Small intestine (tissue), 7 donors: ENCODE data around the gene RAB31. TPM values are rescaled to one million over a fixed set of nuclear protein-coding genes. Genes with fewer than 3 reads are reported as not detected.

Experiments used
- DNase-seq, 2 donors: peaks; one replicate each; pipeline versions ENCODE4 v3.0.0 to v3.0.0-alpha.2; 2013
- FAIRE-seq: peaks from 2 replicates; lab custom pipeline; 2012; peaks lifted over from hg19 to GRCh38; lab: Jason Lieb, UNC
- H3K27ac ChIP-seq, 3 donors: one replicate each; pipeline ENCODE4 v1.5.1; 2013; ENCODE audit warnings: low read length in 2 of 3, mild to moderate bottlenecking in 2 of 3, control low read depth in 1 of 3, inconsistent platforms in 1 of 3, low read depth in 1 of 3, moderate library complexity in 1 of 3
- H3K27me3 ChIP-seq, 3 donors: one replicate each; pipeline ENCODE4 v1.6.1; 2013; ENCODE audit warnings: low read length in 3 of 3, inconsistent platforms in 1 of 3; ENCODE audit not compliant: control insufficient read depth in 3 of 3, insufficient read depth in 3 of 3
- H3K36me3 ChIP-seq, 3 donors: one replicate each; pipeline ENCODE4 v1.6.1; 2013; ENCODE audit warnings: low read length in 3 of 3, inconsistent platforms in 1 of 3, low read depth in 1 of 3, mild to moderate bottlenecking in 1 of 3, moderate library complexity in 1 of 3; ENCODE audit not compliant: control insufficient read depth in 3 of 3, insufficient read depth in 2 of 3
- H3K4me1 ChIP-seq, 3 donors: one replicate each; pipeline ENCODE4 v1.6.1; 2013; ENCODE audit warnings: low read length in 2 of 3, inconsistent platforms in 1 of 3, low read depth in 1 of 3, mild to moderate bottlenecking in 1 of 3, moderate library complexity in 1 of 3; ENCODE audit not compliant: control insufficient read depth in 3 of 3, insufficient read depth in 2 of 3
- H3K4me3 ChIP-seq, 3 donors: one replicate each; pipeline ENCODE4 v1.5.1; 2013; ENCODE audit warnings: low read length in 3 of 3, control low read depth in 1 of 3, inconsistent platforms in 1 of 3, low read depth in 1 of 3, mild to moderate bottlenecking in 1 of 3, moderate library complexity in 1 of 3
- H3K9me3 ChIP-seq, 2 donors: one replicate each; pipeline ENCODE4 v1.6.1; 2013; ENCODE audit warnings: low read depth in 1 of 2, low read length in 1 of 2; ENCODE audit not compliant: control insufficient read depth in 2 of 2, insufficient read depth in 1 of 2
- whole genome bisulfite sequencing, 3 donors: extraction: QIAGEN DNeasy Blood & Tissue Kit; methylation state at CpG; one replicate each; pipeline ENCODE4 v1.1.7; 2013; 5-methylcytosine and 5-hydroxymethylcytosine counted together
- polyA plus RNA-seq, 4 donors: library from polyadenylated mRNA; stranded (reverse) in 3 of 4; unstranded in 1 of 4; fragments of 200-250 nt in 3 of 4; fragments of 120-200 nt in 1 of 4; gene quantifications; one replicate each; pipeline versions ENCODE4 v1.2.1 to v1.2.3, GENCODE V29; 2013
- donor health status: healthy with polysubstance abuse.
- donor health status: control.
- donor health status: control.
- donor health status: Bipolar disorder and iron deficiency.
- donor health status: healthy.

The RAB31 gene
- polyA plus RNA-seq, 4 donors, result 4.2 to 18.4 (median 12.3) TPM

GRCh38 chr18:9817725-9818422 lies 109.8 kb downstream of the RAB31 start:
- Histone ChIP-seq H3K36me3 (no peaks in the 10 kb centered on the region), H3K4me3 (no peak overlapping the region), H3K4me1 (no peaks in the 10 kb centered on the region), H3K27ac (no peak overlapping the region), H3K27me3 (no peaks in the 10 kb centered on the region), H3K9me3 (no peaks in the 10 kb centered on the region)
- WGBS, 3 donors, result 86 to 91% (median 89%) methylated on average over 8 of the region's 8 CpGs
- DNase-seq (no peak), FAIRE-seq (no peak)

DNA sequence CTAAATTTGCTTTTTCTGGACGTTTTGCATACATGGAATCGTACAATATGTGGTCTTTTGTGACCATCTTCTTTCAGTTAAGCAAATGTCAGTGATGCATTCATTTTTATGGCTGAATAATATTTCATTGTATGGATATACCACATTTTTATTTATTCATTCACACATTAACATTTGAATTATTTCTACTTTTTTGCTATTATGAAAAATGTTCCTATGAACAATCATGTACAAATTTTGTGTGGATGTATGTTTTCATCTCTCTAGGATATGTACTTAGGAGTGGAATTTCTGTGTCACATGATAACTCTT lies 110.3 kb downstream of the RAB31 start:
- 80 to 92% (median 80%) methylated on average over 2 of the region's 2 CpGs for WGBS, 3 donors
- DNase-seq (no peak), FAIRE-seq (no peak)
- Histone ChIP-seq H3K27ac (no peak overlapping the region), H3K4me3 (no peak overlapping the region), H3K4me1 (no peaks in the 10 kb centered on the region), H3K36me3 (no peaks in the 10 kb centered on the region), H3K27me3 (no peaks in the 10 kb centered on the region), H3K9me3 (no peaks in the 10 kb centered on the region)

- DNase-seq, result no peak
- FAIRE-seq, result no peak
- Histone ChIP-seq H3K27me3 (no peaks in the 10 kb centered on the region), H3K4me1 (peaks cover 5 to 15% (median 8%) of the 10 kb centered on the region in 3 donors), H3K27ac (no peak overlapping the region), H3K36me3 (no peaks in the 10 kb centered on the region), H3K4me3 (no peak overlapping the region), H3K9me3 (no peaks in the 10 kb centered on the region)
Measured at GRCh38 chr18:9820127-9820526, 112.0 kb downstream of the RAB31 start.

DNA sequence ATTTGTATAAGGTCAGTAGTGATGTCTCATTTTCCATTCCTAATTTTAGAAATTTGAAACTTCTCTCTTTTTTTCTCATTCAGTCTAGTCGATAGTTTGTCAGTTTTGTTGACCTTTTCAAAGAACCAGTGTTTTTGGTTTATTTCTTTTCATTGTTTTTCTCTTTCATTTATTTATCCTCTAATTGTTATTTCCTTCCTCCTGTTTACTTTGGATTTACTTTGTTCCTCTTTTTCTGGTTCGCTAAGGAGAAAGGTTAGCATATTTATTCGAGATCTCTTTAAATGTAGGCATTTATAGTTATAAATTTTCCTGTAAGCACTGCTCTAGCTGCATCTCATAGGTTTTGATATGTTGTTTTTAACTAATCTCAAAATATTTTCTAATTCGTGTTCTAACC lies 112.6 kb downstream of the RAB31 start:
- Histone ChIP-seq H3K4me3 (no peak overlapping the region), H3K9me3 (no peaks in the 10 kb centered on the region), H3K4me1 (peaks cover 6 to 16% (median 11%) of the 10 kb centered on the region in 3 donors), H3K36me3 (no peaks in the 10 kb centered on the region), H3K27ac (no peak overlapping the region), H3K27me3 (no peaks in the 10 kb centered on the region)
- DNase-seq (no peak), FAIRE-seq (no peak)
- 82 to 87% (median 82%) methylated on average over 4 of the region's 4 CpGs for WGBS, 3 donors

- H3K4me3 ChIP-seq, result no peak overlapping the region
- no peaks in the 10 kb centered on the region for H3K9me3 ChIP-seq
- WGBS, 3 donors, result 92% methylated on average over 11 of the region's 11 CpGs
- H3K4me1 ChIP-seq, result peaks cover 8 to 23% (median 18%) of the 10 kb centered on the region in 3 donors
- DNase-seq (no peak), FAIRE-seq (no peak)
- H3K27ac ChIP-seq, result no peak overlapping the region
- H3K27me3 ChIP-seq, result no peaks in the 10 kb centered on the region
- no peaks in the 10 kb centered on the region for H3K36me3 ChIP-seq
Measured at GRCh38 chr18:9822587-9823185, 114.6 kb downstream of the RAB31 start.

DNA sequence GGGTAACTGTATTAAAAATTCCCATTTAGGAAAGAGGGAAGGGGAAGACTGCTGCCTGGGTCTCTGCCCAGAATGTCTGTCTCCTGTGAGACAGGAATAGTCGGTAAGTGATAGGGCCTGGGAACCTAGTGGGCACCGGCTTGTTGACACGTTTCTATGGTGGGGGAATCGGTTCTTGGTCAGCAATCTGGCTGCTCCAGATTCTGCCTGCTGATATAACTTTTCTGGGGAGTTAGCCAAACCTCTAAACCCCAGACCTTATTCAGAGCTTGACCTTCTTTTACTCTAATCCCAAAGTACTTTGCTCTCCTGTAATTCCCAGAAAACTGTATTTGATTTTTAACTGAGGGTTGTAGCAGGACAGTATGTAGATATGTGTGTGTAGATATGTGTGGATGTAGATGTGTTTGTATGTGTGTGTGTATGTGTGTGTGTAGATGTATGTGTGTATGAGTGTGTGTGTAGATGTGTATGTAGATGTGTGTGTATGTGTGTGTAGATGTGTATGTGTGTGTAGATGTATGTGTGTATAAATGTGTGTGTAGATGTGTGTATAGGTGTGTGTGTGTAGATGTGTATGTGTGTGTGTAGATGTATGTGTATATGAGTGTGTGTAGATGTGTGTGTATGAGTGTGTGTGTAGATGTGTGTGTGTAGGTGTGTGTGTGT lies 115.8 kb downstream of the RAB31 start:
- DNase-seq, result no peak
- no peaks in the 10 kb centered on the region for H3K27me3 ChIP-seq
- H3K9me3 ChIP-seq, result no peaks in the 10 kb centered on the region
- H3K4me3 ChIP-seq, result no peak overlapping the region
- 69 to 81% (median 71%) methylated on average over 4 of the region's 4 CpGs for WGBS, 3 donors
- FAIRE-seq, result no peak
- peak overlapping the region in 1 of 3 donors; percentile 75 for H3K27ac ChIP-seq
- H3K4me1 ChIP-seq, result peaks cover 8 to 27% (median 23%) of the 10 kb centered on the region in 3 donors
- no peaks in the 10 kb centered on the region for H3K36me3 ChIP-seq

DNA sequence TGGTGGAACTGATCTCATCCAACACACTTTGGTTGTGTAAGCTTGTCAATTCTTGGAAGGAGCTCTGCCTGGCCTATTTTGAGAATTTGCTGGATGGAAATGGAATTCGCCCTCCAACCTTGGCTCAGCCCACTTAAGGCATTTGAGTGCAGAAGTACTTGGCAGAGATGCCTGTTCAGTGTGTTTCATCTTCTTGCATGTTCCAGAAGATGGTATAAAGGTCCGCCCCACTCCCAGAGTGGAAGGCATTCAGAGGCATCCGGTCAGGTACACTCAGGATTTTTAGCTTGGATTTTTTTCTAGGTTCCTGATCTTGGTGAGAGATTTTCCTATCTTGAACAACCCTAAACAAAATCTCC lies 116.4 kb downstream of the RAB31 start:
- FAIRE-seq (no peak), DNase-seq (peak; percentile 49 to 54)
- 54 to 76% (median 73%) methylated on average over 3 of the region's 3 CpGs for WGBS, 3 donors
- Histone ChIP-seq H3K9me3 (no peaks in the 10 kb centered on the region), H3K27me3 (no peaks in the 10 kb centered on the region), H3K27ac (peak overlapping the region in 2 of 3 donors; percentile 75 to 83), H3K36me3 (no peaks in the 10 kb centered on the region), H3K4me1 (peaks cover 8 to 27% (median 23%) of the 10 kb centered on the region in 3 donors), H3K4me3 (no peak overlapping the region)

DNA sequence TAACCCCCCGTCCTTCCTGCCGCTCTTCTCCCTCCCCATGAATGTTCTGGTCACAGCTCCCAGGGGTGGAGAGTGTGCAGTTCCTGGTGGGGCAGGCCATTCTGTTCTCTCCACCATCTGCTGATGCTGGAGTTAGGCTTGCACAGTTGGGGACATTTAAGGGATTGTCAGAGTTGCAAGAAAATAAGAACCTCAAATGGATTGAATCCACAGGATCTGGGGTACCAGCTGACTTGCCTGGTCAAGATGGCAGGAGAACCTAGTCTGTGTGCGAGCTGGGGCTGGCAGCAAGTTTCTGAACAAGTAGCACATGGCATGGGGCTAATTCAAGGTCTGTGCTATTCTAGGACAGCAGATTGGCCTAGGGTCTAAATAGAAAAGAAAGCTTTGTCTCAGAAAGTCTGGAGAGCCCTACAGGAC lies 116.9 kb downstream of the RAB31 start:
- Histone ChIP-seq H3K4me3 (no peak overlapping the region), H3K36me3 (no peaks in the 10 kb centered on the region), H3K27ac (peak overlapping the region; percentile 43 to 83 (median 75)), H3K9me3 (no peaks in the 10 kb centered on the region), H3K4me1 (peaks cover 8 to 27% (median 23%) of the 10 kb centered on the region in 3 donors), H3K27me3 (no peaks in the 10 kb centered on the region)
- FAIRE-seq (no peak), DNase-seq (no peak)
- WGBS, 3 donors, result 69 to 85% (median 85%) methylated on average over 3 of the region's 3 CpGs
